Peyer's patch (tissue), 4 donors: ENCODE data around the gene OLIG1.

ENCODE experiments used
- CTCF ChIP-seq, 6 experiments: fragments of 450-650 bp in 4 of 6; fragments of 200-600 bp in 2 of 6; sonication (generic) in 1 of 6; IDR thresholded peaks; one replicate each; pipeline ENCODE4 v1.5.1; 2017 to 2019; ENCODE audit warnings: antibody characterized with exemption in 6 of 6, mild to moderate bottlenecking in 3 of 6, moderate library complexity in 1 of 6
- POLR2A ChIP-seq, 2 donors: fragments of 450-650 bp; IDR thresholded peaks; one replicate each; pipeline ENCODE4 v1.5.1; 2017; ENCODE audit warnings: antibody characterized with exemption in 2 of 2, mild to moderate bottlenecking in 2 of 2, moderate library complexity in 2 of 2

GRCh38 chr21:33076600-33077329 lies 6.8 kb downstream of the OLIG1 start:
- TF ChIP-seq CTCF (IDR thresholded peaks at IDR 0.05) (no peak), POLR2A (IDR thresholded peaks at IDR 0.05) (no peak)
